GM21528 (cell line): Measurements from ENCODE around the gene KHDRBS1.
A peak's percentile ranks its signal among the peaks of the same experiment; 100 is the strongest.
"Not testable (repeated sequence)": the region's sequence is repeated elsewhere in the genome, so short reads cannot be mapped to it uniquely, and the experiment has no call there.

ENCODE experiments used
- ATAC-seq: cut with Tn5 transposase; IDR thresholded peaks from one replicate; pipeline ENCODE4 v1.9.1; 2021; ENCODE audit warnings: mild to moderate bottlenecking, moderate library complexity; ENCODE audit not compliant: unreplicated experiment, low FRiP score

The KHDRBS1 gene

DNA sequence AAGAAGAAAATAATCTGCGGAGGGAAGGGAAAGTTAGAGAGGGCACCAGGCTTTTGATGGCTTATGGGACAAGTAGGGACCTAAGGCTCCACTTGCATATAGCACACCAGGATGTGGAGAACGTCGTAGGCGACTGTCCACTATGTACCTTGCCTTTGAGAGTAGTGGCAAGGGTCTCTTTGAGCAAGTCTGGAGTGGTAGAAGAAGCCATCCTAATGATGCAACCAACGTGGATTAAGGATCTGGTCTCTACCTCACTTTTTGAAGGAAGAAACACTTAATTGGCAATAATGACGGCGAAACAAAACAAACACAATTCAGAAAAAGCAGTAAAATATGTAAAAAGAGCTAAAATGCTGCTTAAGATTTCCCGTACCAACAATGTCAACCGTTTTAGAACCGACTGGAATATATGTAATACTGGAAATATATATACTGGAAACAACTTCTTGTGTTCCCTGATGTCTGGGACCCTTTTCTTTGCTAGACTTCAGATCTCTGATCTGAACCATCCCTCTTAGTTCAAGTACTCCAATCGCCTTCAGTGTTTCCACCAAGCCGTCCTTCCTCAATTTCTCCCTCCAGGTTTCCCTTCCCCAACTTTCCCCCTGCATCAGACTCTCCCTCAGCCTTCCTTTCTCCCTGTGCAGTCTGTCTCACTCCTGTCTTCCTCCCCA is 821 bp upstream of the KHDRBS1 start:
- no peak for ATAC-seq

- peak; percentile 44 for ATAC-seq
Measured at GRCh38 chr1:32014199-32014947, 705 bp downstream of the KHDRBS1 start.

- no peak for ATAC-seq
Measured at GRCh38 chr1:32014948-32015273, 1.2 kb downstream of the KHDRBS1 start.

GRCh38 chr1:32020339-32020738 is 6.7 kb downstream of the KHDRBS1 start:
- no peak for ATAC-seq

DNA sequence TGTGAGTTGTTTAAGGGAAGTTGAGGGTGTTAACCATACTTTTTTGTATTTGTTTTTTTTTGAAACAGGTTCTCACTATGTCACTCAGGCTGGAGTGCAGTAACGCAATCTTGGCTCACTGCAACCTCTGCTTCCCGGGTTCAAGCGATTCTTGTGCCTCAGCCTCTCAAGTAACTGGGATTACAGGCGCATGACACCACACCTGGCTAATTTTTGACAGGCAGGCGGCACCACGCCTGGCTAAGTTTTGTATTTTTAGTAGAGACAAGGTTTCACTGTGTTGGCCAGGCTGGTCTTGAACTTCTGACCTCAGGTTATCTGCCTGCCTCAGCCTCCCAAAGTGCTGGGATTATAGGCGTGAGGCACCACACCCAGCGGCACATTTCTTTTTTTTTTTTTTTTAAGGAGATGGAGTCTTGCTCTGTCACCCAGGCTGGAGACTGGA is 7.9 kb downstream of the KHDRBS1 start:
- not testable (repeated sequence) for ATAC-seq

GRCh38 chr1:32023351-32023750 is 9.7 kb downstream of the KHDRBS1 start:
- ATAC-seq = no peak

- no peak for ATAC-seq
Measured at GRCh38 chr1:32025515-32025914, 11.8 kb downstream of the KHDRBS1 start.

DNA sequence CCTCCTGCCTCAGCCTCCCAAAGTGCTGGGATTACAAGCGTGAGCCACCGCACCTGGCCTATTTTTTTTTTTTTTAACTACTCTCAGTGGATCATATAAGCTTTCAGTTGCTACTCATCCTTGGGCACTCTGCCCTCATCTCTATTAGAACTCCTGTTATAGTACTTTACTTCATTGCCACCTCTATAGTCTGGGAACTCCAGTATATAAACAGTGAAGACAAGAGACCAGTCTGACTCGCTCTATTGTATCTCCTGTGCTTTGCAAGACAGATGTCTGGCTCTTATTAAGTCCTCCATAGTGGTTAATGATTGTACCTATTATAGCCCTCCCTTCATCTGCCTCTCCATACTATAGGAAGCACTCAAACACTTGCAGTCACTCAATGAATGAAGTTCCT is 15.1 kb downstream of the KHDRBS1 start:
- no peak for ATAC-seq

GRCh38 chr1:32031578-32032274 is 18.1 kb downstream of the KHDRBS1 start:
- no peak for ATAC-seq

DNA sequence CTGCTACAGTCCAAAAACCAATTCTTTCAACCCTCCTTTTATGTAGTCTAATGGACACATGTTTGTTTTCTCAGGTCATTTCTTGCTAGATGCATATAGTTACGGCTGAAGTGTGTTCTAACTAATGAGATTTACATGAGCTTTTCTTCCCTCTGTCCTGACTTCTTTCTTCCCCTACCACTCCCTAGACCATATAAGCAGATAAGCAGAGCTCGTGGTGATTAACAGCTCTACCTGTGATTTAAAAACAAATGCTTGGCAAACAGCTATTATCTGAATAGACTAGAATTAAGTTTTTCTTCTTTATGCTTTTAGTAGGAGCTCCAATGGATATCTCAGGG is 18.6 kb downstream of the KHDRBS1 start:
- ATAC-seq = no peak

DNA sequence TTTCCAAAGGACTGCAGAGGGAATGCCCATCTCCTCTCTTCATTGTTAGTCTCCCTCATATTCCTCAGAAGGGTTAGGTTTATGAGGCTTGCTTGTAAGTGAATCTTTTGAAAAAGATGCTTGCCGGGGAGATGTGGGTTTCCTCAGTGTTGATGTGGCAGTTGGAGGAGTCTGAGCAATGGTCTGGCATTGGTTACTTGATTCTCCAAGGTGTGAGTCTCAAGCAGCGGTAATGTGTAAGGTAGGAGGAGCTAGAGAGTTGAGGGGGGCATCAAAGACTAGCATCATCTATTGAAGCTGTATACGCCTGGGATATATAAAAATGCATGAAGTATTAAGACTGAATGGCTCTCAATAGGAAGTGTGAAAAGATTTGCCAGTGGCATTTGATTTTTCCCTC is 21.5 kb downstream of the KHDRBS1 start:
- no peak for ATAC-seq

- no peak for ATAC-seq
Measured at GRCh38 chr1:32040711-32041110, 27.0 kb downstream of the KHDRBS1 start.

GRCh38 chr1:32042330-32042729 is 28.7 kb downstream of the KHDRBS1 start:
- ATAC-seq = no peak

DNA sequence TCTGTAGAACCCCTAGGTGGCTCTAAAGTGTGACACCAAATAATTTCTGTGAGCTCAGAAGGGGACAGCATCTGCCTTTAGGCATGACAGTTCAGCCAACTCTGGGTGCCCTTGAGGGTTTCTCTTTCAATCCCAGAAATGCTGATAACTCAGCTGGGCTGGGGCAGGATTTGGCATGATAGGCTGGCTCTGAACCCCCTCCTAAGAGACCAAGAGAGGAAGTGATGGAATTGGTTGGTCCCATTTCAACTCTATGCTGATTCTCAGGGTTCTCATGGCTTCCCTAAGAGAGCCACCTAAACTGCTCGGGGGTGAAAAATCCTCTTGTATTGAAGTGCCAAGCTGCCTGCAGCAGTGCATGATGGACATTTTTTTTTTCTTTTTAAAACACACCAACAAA is 30.6 kb downstream of the KHDRBS1 start:
- ATAC-seq = no peak

DNA sequence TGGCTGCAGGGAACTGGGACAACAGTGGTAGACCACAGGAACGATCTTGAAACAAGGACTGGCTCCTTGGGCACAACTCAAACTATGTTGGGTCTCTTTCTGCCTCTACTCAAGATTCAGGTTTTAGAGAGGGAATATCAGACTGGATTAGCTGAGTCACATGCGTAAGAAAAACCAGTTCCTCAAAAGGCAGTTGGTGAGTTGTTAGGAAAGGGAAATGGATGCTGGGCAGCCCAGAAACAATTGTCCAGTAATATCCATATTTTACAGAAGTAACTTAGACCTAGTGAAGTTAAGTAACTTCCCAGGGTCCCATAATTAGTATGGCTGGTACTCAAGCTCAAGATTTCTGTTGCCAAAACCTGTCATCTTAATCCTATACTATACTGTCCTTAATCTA is 32.1 kb downstream of the KHDRBS1 start:
- no peak for ATAC-seq

DNA sequence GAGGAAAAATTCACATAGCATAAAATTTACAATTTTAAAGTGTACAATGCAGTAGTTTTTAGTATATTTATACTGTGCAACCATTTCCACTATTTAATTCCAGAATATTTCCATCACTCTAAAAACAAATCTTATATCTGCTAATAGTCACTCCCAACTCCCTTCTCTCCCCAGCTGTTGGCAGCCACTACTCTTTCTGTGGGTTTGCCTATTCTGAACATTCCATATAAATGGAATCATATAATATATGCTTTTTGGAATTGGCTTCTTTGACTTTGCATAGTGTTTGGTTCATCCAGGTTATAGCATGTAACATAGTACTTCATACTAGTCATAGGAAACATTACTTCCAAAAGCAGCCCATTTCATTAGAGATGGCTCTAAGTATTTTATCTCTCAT is 34.0 kb downstream of the KHDRBS1 start:
- ATAC-seq = no peak

GRCh38 chr1:32048440-32048839 is 34.8 kb downstream of the KHDRBS1 start:
- ATAC-seq = no peak

- ATAC-seq = no peak
Measured at GRCh38 chr1:32051706-32052105, 38.0 kb downstream of the KHDRBS1 start.

GRCh38 chr1:32052887-32053286 is 39.2 kb downstream of the KHDRBS1 start:
- no peak for ATAC-seq

DNA sequence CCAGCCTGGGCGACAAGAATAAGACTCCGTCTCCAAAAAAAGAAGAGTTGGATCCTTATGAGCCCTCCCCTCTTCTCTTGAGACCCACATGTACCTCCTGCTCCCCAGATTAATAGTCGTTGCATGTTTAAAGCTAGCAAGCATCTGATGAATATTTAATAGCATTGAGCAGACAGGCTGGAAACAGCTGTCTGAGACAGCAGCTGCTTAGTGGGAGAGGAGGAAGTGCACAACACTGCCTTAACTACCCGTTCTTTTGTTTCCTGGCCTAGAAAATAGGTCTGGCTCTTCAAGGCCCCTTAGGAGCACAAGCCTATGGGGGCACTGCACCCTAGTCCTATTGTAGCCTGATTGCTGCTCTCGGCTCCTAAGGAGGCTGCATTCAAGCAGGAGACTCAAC is 41.7 kb downstream of the KHDRBS1 start:
- ATAC-seq = no peak

DNA sequence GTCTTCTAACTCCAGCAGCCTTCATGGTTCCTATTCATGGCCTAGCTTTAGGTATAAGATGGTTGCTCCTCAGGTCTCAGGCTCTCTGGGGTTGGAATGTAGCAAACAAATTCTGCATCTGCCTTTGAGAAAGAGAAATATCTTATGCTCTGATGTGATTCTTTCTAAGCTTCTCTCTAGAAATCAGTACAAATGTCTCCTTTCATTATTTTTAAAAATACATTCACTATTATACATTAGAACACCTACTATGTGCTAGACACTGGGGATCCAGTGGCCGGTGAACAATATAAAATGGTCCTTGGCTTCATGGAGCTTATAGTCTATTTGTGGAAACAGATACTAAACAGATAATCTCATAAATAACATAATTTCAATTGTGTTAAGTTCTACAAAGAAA is 42.9 kb downstream of the KHDRBS1 start:
- ATAC-seq = no peak

GRCh38 chr1:32060914-32061313 is 47.2 kb downstream of the KHDRBS1 start:
- ATAC-seq = no peak
